Fibroblast of peridontal ligament (primary cell): ENCODE measurements around the gene EDAR.

Source experiments
- DNase-seq: peaks from one replicate; pipeline ENCODE4 v3.0.0-alpha.2; 2010; ENCODE audit errors: extremely low read depth

EDAR gene

GRCh38 chr2:108853421-108853820 is 135.6 kb downstream of the EDAR start:
- no peak for DNase-seq

GRCh38 chr2:108852375-108852774 is 136.6 kb downstream of the EDAR start:
- no peak for DNase-seq

GRCh38 chr2:108847000-108847399 is 142.0 kb downstream of the EDAR start:
- no peak for DNase-seq

DNA sequence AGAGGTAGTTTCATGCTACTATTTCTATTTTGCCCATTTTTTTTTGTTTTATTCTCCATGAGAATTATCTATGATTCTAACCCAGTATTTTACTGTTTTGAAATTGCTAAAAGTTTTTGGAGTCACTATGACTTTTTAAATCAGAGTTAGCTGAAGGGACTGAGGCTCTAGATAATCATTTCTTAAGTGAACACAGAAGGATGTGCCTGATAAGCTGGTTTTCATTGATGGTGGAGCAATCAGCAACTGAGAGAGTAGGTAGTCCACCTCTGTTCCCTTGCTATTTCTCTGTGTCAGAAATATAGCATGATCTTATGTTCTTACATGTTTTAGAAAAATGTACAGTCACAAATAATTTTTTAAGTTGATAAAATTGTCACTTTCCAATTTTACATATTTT is 143.1 kb downstream of the EDAR start:
- no peak for DNase-seq
